Vagina (tissue), 2 donors: Measurements from ENCODE around the gene CFAP92.

Experiments used
- POLR2A ChIP-seq, 2 donors: fragments of 450-650 bp; IDR thresholded peaks; one replicate each; pipeline ENCODE4 v1.6.1; 2017; ENCODE audit warnings: antibody characterized with exemption in 2 of 2, mild to moderate bottlenecking in 2 of 2, moderate library complexity in 2 of 2
- POLR2AphosphoS5 ChIP-seq, 2 donors: sonication (generic); formaldehyde crosslinking; IDR thresholded peaks; one replicate each; pipeline ENCODE4 v1.9.0; 2017; ENCODE audit warnings: antibody characterized with exemption in 2 of 2, mild to moderate bottlenecking in 2 of 2, low read depth in 1 of 2; ENCODE audit not compliant: insufficient read depth in 1 of 2
- TF ChIP-seq, protein P1 (sequence below), 3 experiments: fragments of 450-650 bp in 2 of 3; fragments of 200-600 bp in 1 of 3; sonication (generic) in 1 of 3; IDR thresholded peaks; one replicate each; pipeline ENCODE4 v1.5.1; 2017 to 2019; ENCODE audit warnings: antibody characterized with exemption in 3 of 3, mild to moderate bottlenecking in 2 of 3, moderate library complexity in 2 of 3

GRCh38 chr3:128973988-128974564 lies 19.8 kb downstream of the CFAP92 start:
- TF ChIP-seq POLR2AphosphoS5 (IDR thresholded peaks at IDR 0.05; ENCODE audit: insufficient read depth in 1 of 2, low read depth in 1 of 2), result no peak
- TF ChIP-seq POLR2A (IDR thresholded peaks at IDR 0.05), result no peak
- TF ChIP-seq, protein P1, sequence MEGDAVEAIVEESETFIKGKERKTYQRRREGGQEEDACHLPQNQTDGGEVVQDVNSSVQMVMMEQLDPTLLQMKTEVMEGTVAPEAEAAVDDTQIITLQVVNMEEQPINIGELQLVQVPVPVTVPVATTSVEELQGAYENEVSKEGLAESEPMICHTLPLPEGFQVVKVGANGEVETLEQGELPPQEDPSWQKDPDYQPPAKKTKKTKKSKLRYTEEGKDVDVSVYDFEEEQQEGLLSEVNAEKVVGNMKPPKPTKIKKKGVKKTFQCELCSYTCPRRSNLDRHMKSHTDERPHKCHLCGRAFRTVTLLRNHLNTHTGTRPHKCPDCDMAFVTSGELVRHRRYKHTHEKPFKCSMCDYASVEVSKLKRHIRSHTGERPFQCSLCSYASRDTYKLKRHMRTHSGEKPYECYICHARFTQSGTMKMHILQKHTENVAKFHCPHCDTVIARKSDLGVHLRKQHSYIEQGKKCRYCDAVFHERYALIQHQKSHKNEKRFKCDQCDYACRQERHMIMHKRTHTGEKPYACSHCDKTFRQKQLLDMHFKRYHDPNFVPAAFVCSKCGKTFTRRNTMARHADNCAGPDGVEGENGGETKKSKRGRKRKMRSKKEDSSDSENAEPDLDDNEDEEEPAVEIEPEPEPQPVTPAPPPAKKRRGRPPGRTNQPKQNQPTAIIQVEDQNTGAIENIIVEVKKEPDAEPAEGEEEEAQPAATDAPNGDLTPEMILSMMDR (IDR thresholded peaks at IDR 0.05), result no peak
